GM21825 (cell line): ENCODE data around the gene DRICH1.
"Not testable (repeated sequence)": the region's sequence is repeated elsewhere in the genome, so short reads cannot be mapped to it uniquely, and the experiment has no call there.

ENCODE experiments used
- ATAC-seq: cut with Tn5 transposase; IDR thresholded peaks from one replicate; pipeline ENCODE4 v1.9.1; 2021; ENCODE audit warnings: mild to moderate bottlenecking, moderate library complexity; ENCODE audit not compliant: unreplicated experiment

DRICH1 gene

DNA sequence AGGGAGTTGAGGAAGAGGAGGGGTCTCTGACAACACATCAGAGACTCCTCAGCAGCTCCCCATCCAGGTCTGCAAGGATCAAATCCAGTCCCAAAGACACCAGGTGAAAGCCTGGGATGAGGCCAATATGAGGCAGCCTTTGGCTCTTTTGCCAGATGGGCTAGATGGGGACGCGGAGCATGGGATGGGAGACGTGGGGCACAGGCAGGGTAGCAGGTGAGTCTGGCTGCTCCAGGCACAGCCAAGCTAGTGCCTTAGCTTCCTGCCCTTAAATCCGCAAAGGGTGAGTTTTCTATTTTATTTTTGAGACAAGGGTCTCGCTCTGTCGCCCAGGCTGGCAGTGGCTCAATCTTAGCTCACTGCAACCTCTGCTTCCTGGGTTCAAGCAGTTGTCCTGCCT, 19.6 kb upstream of the DRICH1 start:
- ATAC-seq = no peak

GRCh38 chr22:23649071-23649501, 17.0 kb upstream of the DRICH1 start:
- no peak for ATAC-seq

DNA sequence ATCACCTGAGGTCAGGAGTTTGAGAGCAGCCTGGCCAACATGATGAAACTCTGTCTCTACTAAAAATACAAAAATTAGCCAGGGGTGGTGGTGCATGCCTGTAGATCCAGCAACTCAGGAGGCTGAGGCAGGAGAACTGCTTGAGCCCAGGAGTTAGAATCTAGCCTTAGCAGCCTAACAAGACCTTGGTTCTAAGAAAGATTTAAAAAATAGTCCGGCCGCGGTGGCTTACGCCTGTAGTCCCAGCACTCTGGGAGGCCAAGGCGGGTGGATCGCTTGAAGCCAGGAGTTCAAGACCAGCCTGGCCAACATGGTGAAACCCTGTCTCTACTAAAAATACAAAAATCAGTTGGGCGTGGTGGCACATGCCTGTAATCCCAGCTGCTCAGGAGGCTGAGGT, 14.4 kb upstream of the DRICH1 start:
- ATAC-seq = not testable (repeated sequence)

DNA sequence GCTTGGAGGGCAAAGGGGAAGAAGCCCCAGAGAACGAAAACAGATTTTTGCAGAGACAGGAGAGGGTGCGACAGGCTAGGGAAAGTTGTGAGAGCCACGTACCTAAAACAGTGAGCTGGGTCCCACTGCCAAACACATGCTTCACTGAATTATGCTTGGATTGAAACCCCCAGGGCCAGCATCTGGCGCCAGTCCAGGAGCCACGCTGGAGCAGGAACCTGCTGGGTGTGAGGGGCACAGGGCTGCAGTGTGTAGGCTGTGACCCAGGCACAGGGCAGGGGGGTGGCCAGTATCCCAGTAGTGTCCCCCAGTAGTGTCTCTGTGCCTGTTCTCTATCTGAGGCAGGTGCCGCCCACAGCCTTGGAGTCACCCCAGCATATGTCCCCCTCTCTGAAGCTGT, 8.1 kb upstream of the DRICH1 start:
- ATAC-seq = not testable (repeated sequence)

DNA sequence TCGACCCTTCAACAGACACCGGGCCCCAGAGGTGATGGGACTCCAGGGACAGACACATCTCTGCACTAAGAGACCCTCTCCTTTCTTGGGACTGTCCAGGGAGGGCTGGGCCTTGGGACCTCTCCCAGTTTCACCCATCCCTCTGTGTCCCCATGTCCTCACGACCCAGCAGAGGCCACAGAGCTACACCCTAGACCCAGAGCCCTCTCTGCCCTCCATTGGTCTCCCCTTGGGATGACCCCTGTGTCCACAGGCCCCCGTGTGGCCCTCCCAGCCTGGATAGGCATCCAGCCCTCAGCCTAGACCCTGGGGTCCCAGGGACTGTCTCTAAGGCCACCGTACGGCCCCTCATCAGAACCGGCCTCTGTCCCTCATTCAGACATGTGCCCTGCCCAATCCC, 7.5 kb upstream of the DRICH1 start:
- no peak for ATAC-seq

- no peak for ATAC-seq
These were observed 6.5 kb upstream of the DRICH1 start for GRCh38 chr22:23638611-23639010.

GRCh38 chr22:23635291-23635690, 3.2 kb upstream of the DRICH1 start:
- not testable (repeated sequence) for ATAC-seq

GRCh38 chr22:23628056-23628743, 3.9 kb downstream of the DRICH1 start:
- ATAC-seq = not testable (repeated sequence)

- ATAC-seq = not testable (repeated sequence)
These were observed 4.6 kb downstream of the DRICH1 start for GRCh38 chr22:23627401-23628055.

GRCh38 chr22:23626286-23626975, 5.7 kb downstream of the DRICH1 start:
- no peak for ATAC-seq

- no peak for ATAC-seq
These were observed 9.5 kb downstream of the DRICH1 start for GRCh38 chr22:23622634-23623033.

- not testable (repeated sequence) for ATAC-seq
These were observed 10.2 kb downstream of the DRICH1 start for GRCh38 chr22:23621916-23622315.

DNA sequence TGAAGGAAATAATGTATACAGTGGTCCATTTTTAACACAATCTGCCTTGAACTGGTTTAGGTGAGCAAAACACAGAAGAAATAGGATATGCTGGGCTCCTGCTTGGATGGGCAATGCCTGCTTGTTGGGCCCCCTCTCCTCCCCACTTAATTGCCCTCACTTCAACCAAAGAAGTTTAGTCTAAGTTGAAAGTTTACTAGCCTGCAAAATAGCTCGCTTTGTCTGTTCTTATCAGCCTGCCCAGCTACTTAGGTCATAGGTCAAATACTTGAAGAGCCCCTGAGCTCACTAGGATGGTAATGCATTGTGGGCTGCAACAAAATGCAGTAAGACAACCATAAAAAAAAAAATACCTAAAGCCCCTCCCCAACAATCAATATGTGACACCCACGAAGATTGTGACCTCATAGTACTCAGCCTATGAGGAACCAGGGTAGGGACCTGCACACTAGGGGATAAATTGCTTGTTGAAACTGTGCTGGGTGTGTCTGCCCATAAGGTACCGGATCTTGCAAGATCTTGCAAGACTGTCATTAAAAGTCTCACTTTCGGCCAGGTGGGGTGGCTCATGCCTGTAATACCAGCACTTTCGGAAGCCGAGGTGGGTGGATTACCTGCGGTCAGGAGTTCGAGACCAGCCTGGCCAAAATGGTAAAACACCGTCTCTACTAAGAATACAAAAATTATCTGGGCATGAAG, 10.9 kb downstream of the DRICH1 start:
- no peak for ATAC-seq

GRCh38 chr22:23613193-23613972, 18.7 kb downstream of the DRICH1 start:
- ATAC-seq = no peak

- ATAC-seq = no peak
These were observed 21.9 kb downstream of the DRICH1 start for GRCh38 chr22:23609983-23610781.

DNA sequence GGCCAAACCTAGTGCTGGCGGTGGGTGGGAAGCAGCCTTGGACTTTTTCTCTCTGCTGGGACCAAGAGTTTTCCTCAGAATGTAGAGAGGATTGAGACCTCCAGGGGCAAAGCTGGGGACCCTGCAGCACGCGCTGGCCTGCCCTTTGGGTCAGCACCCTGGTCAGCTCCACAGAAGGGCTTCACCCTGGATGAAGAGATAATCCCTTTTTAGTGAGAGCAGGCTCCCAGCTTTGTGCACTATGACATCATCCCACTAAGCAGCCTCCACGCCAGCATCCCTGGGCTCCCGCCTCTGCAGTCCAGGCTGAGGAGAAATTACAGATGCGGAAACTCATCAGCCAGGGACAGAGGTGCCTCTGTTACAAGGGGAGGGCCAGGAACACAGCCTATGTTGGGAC, 23.5 kb downstream of the DRICH1 start:
- no peak for ATAC-seq

DNA sequence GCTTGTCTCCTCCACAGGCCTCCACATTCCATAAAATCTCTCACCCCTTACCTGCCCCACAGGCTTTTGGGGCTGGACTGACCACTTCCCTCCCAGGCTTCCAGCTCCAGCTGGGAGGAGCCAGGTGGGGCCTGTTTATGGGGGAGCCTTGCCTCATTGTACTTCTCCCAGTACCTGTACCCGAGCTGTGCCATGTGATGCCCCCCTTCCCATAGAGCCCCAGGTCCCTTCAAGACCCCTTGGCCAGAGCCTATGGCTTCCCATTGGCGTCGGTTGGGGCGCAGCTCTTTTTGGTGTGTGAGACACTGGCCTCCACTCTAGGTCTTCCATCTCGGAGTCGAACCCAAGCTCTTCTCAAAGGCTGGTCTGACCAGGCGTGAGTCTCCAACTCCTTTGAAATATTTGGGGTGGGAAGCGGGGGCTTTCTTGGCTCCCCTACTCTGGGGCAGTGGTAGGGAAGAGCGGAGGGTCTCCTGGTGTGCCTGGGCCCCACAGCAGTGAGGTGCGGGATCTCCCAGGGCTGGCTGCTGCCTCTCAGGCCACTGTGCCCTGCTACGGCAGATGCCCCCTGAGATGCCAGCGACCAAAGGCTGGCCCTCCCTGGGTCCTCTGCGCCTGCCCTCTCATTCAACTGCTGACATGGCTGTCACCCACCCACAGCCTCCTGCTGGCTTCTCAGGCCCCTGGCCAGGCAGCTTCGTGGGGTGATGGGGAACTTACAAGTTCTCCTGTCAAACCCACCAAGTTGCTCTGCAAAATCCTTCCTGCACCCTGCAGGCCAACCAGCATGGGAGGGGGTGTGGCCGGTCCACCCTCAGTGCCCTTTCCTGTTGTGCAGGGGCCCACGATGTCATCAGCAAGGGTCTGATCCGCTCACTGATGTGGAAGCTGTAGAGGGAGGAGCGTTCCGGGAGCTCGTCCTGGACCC, 25.7 kb downstream of the DRICH1 start:
- no peak for ATAC-seq

GRCh38 chr22:23604939-23605712, 27.0 kb downstream of the DRICH1 start:
- no peak for ATAC-seq
